ENCODE measurements around the gene EIF1. TPM values are rescaled to one million over a fixed set of nuclear protein-coding genes. Genes with fewer than 3 reads are reported as not detected.
A peak's percentile ranks its signal among the peaks of the same experiment; 100 is the strongest.

EIF1 gene
- total RNA-seq, 1 experiment from 2014 or later, result 775 TPM

DNA sequence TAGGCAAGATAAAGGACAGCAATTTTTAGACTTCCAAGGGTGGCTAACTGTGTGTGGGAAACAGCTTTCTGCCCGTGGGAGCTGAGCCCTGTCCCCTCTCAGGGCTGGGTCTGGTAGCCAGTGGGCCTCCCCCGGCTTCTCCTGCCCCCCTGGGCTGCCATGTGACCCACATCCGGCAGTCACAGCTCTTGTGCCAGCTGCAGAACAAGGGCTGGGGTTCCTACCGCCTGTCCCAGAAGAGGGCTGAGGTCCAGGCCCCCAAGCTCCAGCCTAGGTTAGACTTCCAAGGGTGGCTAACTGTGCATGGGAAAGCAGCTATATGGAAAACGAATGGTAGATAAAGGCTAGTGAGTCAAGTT, 29.6 kb downstream of the EIF1 start:
- POLR2A ChIA-PET (ENCODE audit: unreplicated experiment), result interaction anchor here (1.1 kb wide), 1 partner anchor 794 kb away, joined by 4 read pairs; no protein-coding TSS in a partner anchor

DNA sequence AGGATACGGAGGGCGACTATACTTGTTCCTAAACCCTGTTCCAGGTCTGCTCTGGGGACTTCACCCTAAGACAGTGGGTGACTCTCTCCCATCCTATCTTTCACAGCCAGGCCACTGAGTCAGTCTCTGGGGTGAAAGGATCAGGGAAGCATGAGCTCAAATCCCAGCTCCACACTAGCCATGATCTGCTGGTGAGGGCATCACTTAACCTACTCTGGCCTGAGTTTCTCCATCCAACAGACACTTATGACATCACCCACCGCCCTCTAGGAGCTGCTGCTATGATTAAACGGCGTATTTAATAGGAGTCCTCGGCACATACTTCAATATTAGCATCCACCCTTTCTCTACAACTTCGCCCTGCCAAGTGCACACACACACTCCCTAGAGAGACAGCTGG, 33.5 kb downstream of the EIF1 start:
- Histone ChIP-seq H3K27ac (no peak overlapping the region), H3F3A (ENCODE audit: insufficient read depth, low read depth) (peaks cover 23% of the 10 kb centered on the region), H3K9me2 (ENCODE audit: insufficient read depth) (no peaks in the 10 kb centered on the region), H2AFZ (no peak overlapping the region), H3K4me2 (no peak overlapping the region), H3K79me2 (ENCODE audit: low read depth) (no peaks in the 10 kb centered on the region), H3K27me3 (ENCODE audit: insufficient read depth, low read depth) (no peaks in the 10 kb centered on the region), H3K4me3 (no peak overlapping the region), H3K9me3 (ENCODE audit: insufficient read depth, low read depth) (no peaks in the 10 kb centered on the region; the same call in 1 of the 2 replicates), H4K20me1 (ENCODE audit: insufficient read depth) (no peaks in the 10 kb centered on the region), H3K36me3 (ENCODE audit: low read depth) (no peaks in the 10 kb centered on the region), H3K4me1 (replicated peaks; ENCODE audit: insufficient read depth) (peaks cover 14% of the 10 kb centered on the region)
- no TSS peak for BruUV-seq (replicated peaks)
- TF ChIP-seq, protein P1, sequence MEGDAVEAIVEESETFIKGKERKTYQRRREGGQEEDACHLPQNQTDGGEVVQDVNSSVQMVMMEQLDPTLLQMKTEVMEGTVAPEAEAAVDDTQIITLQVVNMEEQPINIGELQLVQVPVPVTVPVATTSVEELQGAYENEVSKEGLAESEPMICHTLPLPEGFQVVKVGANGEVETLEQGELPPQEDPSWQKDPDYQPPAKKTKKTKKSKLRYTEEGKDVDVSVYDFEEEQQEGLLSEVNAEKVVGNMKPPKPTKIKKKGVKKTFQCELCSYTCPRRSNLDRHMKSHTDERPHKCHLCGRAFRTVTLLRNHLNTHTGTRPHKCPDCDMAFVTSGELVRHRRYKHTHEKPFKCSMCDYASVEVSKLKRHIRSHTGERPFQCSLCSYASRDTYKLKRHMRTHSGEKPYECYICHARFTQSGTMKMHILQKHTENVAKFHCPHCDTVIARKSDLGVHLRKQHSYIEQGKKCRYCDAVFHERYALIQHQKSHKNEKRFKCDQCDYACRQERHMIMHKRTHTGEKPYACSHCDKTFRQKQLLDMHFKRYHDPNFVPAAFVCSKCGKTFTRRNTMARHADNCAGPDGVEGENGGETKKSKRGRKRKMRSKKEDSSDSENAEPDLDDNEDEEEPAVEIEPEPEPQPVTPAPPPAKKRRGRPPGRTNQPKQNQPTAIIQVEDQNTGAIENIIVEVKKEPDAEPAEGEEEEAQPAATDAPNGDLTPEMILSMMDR (conservative IDR thresholded peaks at IDR 0.05), result no peak
- no peak for TF ChIP-seq EZH2 (IDR thresholded peaks at IDR 0.05; ENCODE audit: low read depth)
- intact Hi-C loops (cut with micrococcal nuclease; ENCODE audit: unreplicated experiment), result no loop called here
- CTCF ChIA-PET, result interaction anchor here (0.6 kb wide), 1 partner anchor 42 kb away, joined by 3 read pairs; no protein-coding TSS in a partner anchor
- no peak for DNase-seq
- POLR2A ChIA-PET (ENCODE audit: unreplicated experiment), result no interaction called here

More for the DNA sequence above, 29.6 kb downstream of the EIF1 start:
- Histone ChIP-seq H3K36me3 (ENCODE audit: low read depth) (no peaks in the 10 kb centered on the region), H3K4me1 (replicated peaks; ENCODE audit: insufficient read depth) (peaks cover 19% of the 10 kb centered on the region), H4K20me1 (ENCODE audit: insufficient read depth) (no peaks in the 10 kb centered on the region), H3K4me2 (peak overlapping the region; percentile 69), H3K4me3 (no peak overlapping the region), H3F3A (ENCODE audit: insufficient read depth, low read depth) (peaks cover 32% of the 10 kb centered on the region), H3K27ac (peak overlapping the region; percentile 48), H3K9me3 (ENCODE audit: insufficient read depth, low read depth) (no peaks in the 10 kb centered on the region; the same call in 1 of the 2 replicates), H3K9me2 (ENCODE audit: insufficient read depth) (no peaks in the 10 kb centered on the region), H2AFZ (no peak overlapping the region), H3K79me2 (ENCODE audit: low read depth) (no peaks in the 10 kb centered on the region), H3K27me3 (ENCODE audit: insufficient read depth, low read depth) (no peaks in the 10 kb centered on the region)
- CTCF ChIA-PET, result no interaction called here
- intact Hi-C loops (cut with micrococcal nuclease; ENCODE audit: unreplicated experiment), result no loop called here
- DNase-seq, result no peak
- BruUV-seq (replicated peaks), result no TSS peak
- TF ChIP-seq, protein P1 (conservative IDR thresholded peaks at IDR 0.05), result no peak
- no peak for TF ChIP-seq EZH2 (IDR thresholded peaks at IDR 0.05; ENCODE audit: low read depth)

DNA sequence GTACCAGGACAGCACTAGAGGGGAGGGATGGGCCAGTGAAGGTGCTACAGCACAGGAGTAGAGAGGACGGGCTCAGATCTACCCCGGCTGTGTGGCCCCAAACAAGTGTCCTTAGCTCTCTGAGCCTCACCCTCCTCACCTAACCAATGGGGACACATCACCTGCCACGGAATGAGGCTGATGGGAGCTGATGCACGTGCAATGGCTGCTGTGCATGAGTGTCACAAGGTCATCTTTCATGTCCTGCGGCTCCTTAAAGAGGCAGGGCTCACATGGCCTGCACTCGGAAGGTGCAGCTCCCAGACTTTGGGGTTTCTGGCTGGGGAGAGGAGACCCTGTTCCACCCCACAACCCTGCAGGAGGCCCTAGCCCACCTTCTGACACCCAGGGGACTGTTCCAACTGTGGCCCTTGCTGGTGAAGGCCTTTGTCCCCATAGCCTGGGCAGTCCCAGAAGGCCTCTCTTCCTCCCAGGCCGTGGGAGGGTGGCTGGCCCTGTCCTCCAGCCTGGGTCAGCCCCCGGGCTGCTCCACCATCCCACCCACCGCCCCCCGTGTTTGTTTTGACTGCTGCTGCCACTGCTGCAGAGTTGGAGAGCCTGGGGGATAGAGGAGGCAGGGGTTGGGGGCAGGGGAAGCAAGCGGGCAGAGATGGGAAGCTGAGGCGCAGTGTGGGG, 35.3 kb downstream of the EIF1 start:
- no peaks in the 10 kb centered on the region for H3K36me3 ChIP-seq (ENCODE audit: low read depth)
- no peaks in the 10 kb centered on the region for H3K9me2 ChIP-seq (ENCODE audit: insufficient read depth)
- H3K4me2 ChIP-seq, result no peak overlapping the region
- H3F3A ChIP-seq (ENCODE audit: insufficient read depth, low read depth), result peaks cover 6% of the 10 kb centered on the region; the same call in 1 of the 2 replicates
- no peaks in the 10 kb centered on the region for H3K79me2 ChIP-seq (ENCODE audit: low read depth)
- intact Hi-C loops (cut with micrococcal nuclease; ENCODE audit: unreplicated experiment), result no loop called here
- POLR2A ChIA-PET (ENCODE audit: unreplicated experiment), result interaction anchor here (0.6 kb wide), 1 partner anchor 10 kb away, joined by 3 read pairs; no protein-coding TSS in a partner anchor
- H3K9me3 ChIP-seq (ENCODE audit: insufficient read depth, low read depth), result no peaks in the 10 kb centered on the region; the same call in 1 of the 2 replicates
- no peaks in the 10 kb centered on the region for H4K20me1 ChIP-seq (ENCODE audit: insufficient read depth)
- H3K27me3 ChIP-seq (ENCODE audit: insufficient read depth, low read depth), result no peaks in the 10 kb centered on the region
- TF ChIP-seq EZH2 (IDR thresholded peaks at IDR 0.05; ENCODE audit: low read depth), result no peak
- TF ChIP-seq, protein P1 (conservative IDR thresholded peaks at IDR 0.05), result no peak
- H2AFZ ChIP-seq, result no peak overlapping the region
- DNase-seq, result no peak
- H3K4me3 ChIP-seq, result no peak overlapping the region
- H3K4me1 ChIP-seq (replicated peaks; ENCODE audit: insufficient read depth), result no peaks in the 10 kb centered on the region
- no TSS peak for BruUV-seq (replicated peaks)
- H3K27ac ChIP-seq, result no peak overlapping the region
- CTCF ChIA-PET, result no interaction called here
